Renal cortex interstitium (tissue), 15 donors: ENCODE results near the gene FGF13. TPM values are rescaled to one million over a fixed set of nuclear protein-coding genes. Genes with fewer than 3 reads are reported as not detected.

ENCODE experiments used
- DNase-seq, 11 donors: peaks; one replicate each; pipeline ENCODE4 v3.0.0-alpha.2; 2013; ENCODE audit warnings: low read depth in 9 of 11, low spot score in 4 of 11; ENCODE audit errors: extremely low read depth in 1 of 11
- long read RNA-seq, 16 experiments: transcript quantifications; one replicate each; lab custom pipeline, GENCODE V29; 2026
- polyA plus RNA-seq, 3 donors: library from polyadenylated mRNA; unstranded; fragments of 120-200 nt; gene quantifications; one replicate each; pipeline ENCODE4 v1.2.1, GENCODE V29; 2013; ENCODE audit not compliant: insufficient read length in 3 of 3

Gene FGF13
- 10 to 100 TPM; 24.4 to 27.9 (median 25.9) TPM for polyA plus RNA-seq
- long read RNA-seq, donor 1, full-length matches to known transcripts, result 1 of 1 reads
- long read RNA-seq, donor 1, partial matches to known transcripts, result 0 of 1 reads
- long read RNA-seq, donor 1, other reads (novel, unspliced or antisense), result 0 of 1 reads
- long read RNA-seq, donor 2, full-length matches to known transcripts, result 1 of 1 reads
- long read RNA-seq, donor 2, partial matches to known transcripts, result 0 of 1 reads
- long read RNA-seq, donor 2, other reads (novel, unspliced or antisense), result 0 of 1 reads
- long read RNA-seq, donor 3, full-length matches to known transcripts, result 3 of 3 reads
- long read RNA-seq, donor 3, partial matches to known transcripts, result 0 of 3 reads
- long read RNA-seq, donor 3, other reads (novel, unspliced or antisense), result 0 of 3 reads
- long read RNA-seq, donor 4, full-length matches to known transcripts, result 2 of 2 reads
- long read RNA-seq, donor 4, partial matches to known transcripts, result 0 of 2 reads
- long read RNA-seq, donor 4, other reads (novel, unspliced or antisense), result 0 of 2 reads
- long read RNA-seq, donor 5, full-length matches to known transcripts, result 6 of 26 reads
- long read RNA-seq, donor 5, partial matches to known transcripts, result 20 of 26 reads
- long read RNA-seq, donor 5, other reads (novel, unspliced or antisense), result 0 of 26 reads
- long read RNA-seq, donor 6, full-length matches to known transcripts, result 2 of 7 reads
- long read RNA-seq, donor 6, partial matches to known transcripts, result 5 of 7 reads
- long read RNA-seq, donor 6, other reads (novel, unspliced or antisense), result 0 of 7 reads
- long read RNA-seq, donor 7, full-length matches to known transcripts, result 3 of 3 reads
- long read RNA-seq, donor 7, partial matches to known transcripts, result 0 of 3 reads
- long read RNA-seq, donor 7, other reads (novel, unspliced or antisense), result 0 of 3 reads
- long read RNA-seq, donor 8, full-length matches to known transcripts, result 2 of 8 reads
- long read RNA-seq, donor 8, partial matches to known transcripts, result 6 of 8 reads
- long read RNA-seq, donor 8, other reads (novel, unspliced or antisense), result 0 of 8 reads
- long read RNA-seq, donor 9, result 0 reads
- long read RNA-seq, donor 10, full-length matches to known transcripts, result 1 of 6 reads
- long read RNA-seq, donor 10, partial matches to known transcripts, result 5 of 6 reads
- long read RNA-seq, donor 10, other reads (novel, unspliced or antisense), result 0 of 6 reads
- long read RNA-seq, donor 11, result 0 reads
- long read RNA-seq, donor 12, result 0 reads
- long read RNA-seq, donor 13, full-length matches to known transcripts, result 4 of 16 reads
- long read RNA-seq, donor 13, partial matches to known transcripts, result 12 of 16 reads
- long read RNA-seq, donor 13, other reads (novel, unspliced or antisense), result 0 of 16 reads
- long read RNA-seq, donor 14, full-length matches to known transcripts, result 2 of 2 reads
- long read RNA-seq, donor 14, partial matches to known transcripts, result 0 of 2 reads
- long read RNA-seq, donor 14, other reads (novel, unspliced or antisense), result 0 of 2 reads
- long read RNA-seq, donor 15, full-length matches to known transcripts, result 2 of 2 reads
- long read RNA-seq, donor 15, partial matches to known transcripts, result 0 of 2 reads
- long read RNA-seq, donor 15, other reads (novel, unspliced or antisense), result 0 of 2 reads
- long read RNA-seq, donor 16, full-length matches to known transcripts, result 6 of 12 reads
- long read RNA-seq, donor 16, partial matches to known transcripts, result 6 of 12 reads
- long read RNA-seq, donor 16, other reads (novel, unspliced or antisense), result 0 of 12 reads

DNA sequence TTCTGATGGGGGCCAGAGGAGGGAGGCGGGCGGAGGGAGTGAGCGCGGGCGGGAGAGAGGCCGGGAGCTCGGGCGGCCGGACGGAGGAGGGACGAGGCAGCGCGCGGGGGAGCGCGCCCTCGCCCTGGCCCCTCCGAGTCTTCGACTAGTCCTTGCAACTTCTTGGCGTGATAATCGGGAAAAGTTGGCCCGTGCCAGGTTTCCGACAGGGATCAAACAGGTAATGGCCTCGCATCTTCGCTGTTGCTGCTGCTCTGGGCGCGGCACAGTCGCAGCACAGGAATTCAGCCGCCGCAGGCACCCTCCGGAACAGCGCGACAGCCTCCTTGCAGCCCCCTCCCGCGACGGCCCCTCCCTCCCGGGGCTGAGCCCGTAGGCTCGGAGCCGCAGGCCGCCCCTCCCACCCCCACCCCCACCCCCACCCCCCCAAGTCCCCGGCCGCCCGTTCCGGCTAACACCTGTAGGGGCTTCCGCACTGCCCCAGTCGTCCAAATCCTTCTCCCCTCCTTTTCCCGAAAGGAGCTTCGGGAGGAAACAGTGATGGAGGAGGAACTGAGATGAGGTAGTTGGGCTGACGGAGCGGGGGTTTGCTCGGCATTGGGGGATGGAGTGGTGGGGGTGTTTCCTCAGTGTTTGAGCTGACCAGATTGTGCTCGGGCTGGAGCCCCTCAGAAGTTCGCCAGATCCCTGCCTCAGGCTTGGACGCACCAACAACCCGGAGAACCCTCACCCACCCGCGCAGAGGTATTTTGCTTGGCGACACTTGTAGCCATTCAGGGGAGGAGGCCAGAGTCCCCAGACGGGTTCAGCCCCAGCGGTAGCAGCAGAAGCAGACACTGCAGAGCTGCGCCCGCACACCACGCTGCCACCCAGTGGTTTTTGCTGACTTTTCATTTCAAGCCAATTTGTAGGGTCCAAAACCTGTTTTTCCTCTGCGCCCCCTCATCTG lies at the start of gene FGF13:
FGF13 (minus strand) TSS at position 319 of the 949 bp plus-strand sequence. CDS start 714 bp downstream, outside the sequence.
- peak in 5 of 11 donors; percentile 17 to 37 (median 24) for DNase-seq

DNA sequence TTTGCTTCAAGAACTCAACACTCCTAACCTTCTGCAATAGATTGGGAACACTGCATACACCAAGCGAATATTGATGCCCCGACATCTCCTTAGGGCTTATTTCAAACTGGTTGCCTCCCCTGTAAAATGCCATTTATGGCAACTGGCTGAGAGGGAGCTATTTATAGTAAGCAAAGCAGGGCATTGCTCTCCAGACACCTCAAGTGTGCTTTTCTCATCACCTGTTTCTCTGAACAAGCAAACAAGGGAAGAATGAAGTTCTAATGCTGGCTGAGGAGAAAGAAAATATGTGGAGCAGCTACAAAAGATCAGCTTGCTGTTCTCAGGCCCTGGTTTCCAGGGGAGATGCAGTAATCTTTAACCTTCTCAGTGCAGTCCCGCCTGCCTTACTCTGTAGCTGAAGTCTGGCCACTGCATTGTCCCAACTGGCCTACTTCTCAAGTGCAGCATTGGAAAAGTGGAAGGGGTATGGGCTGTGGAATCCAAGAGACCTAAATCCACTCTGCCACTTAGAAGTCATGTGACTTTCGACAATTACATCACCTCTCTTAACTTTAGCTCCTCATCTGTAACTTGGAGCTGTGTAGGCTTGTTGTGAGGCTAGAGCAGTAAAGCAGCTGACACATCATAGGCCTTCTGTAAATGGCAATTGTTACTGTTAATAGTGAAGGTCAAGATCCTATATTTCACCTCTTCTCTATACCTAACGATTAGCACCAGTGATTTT lies 47.9 kb upstream of the FGF13 start:
- DNase-seq, result no peak

DNA sequence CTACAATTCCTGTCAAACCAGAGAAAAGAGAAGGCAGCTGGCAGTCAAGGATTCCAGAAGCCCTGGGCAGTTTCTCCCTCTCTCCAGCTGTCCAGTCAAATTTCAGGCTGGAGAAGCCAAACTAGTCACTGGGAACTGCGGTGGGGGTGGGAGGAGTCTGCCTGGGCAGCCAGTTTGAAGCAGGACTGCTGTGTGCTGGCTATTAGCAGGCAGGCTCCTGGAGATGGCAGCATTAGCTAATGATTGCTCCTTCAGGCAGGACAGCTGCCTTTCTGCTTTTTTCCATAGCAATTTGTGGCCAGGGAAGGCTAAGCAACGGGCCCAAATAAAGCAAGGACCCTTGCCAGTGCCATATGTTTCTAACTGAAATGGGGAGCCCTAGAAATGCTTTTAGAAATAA lies 44.7 kb upstream of the FGF13 start:
- DNase-seq, result peak in 8 of 11 donors; percentile 4 to 40 (median 28)

DNA sequence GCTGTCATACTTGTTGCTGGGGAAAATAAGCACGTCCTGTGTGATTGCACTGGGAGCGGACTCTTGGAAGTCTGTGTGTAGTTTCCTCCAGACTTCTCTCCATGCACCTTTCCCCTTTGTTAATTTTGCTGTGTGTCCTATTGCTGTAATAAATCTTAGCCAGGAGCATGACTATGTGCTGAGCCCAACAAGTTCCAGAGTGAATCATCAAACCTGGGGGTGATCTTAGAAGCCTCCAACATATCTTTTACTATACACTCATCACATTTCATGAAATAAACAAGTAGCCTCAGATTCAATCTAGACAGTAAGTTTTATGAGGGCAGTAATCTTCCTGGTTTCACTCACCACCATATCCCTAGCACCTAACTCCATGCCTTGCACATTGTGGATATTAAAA lies 43.3 kb upstream of the FGF13 start:
- no peak for DNase-seq

DNA sequence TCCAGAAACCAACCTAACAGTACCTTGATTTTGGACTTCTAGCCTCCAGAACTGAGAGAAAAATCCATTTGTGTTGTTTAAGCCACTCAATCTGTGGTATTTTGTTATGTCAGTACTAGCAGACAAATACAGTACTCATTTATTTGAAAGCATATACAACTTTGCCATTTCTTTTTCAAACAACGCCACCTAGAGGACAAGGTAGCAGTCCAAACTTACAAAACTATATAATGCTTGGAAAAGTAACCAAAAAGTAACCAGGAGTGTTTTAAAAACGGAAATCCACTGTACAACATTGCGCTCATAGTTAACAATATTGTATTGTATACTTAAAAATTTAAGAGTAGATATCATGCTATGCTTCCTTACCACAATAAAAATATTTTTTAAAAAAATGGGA lies 37.0 kb upstream of the FGF13 start:
- DNase-seq, result peak in 2 of 11 donors; percentile 1 to 8

- peak; percentile 9 to 48 (median 34) for DNase-seq
Measured at GRCh38 chrX:138745196-138745595, 33.7 kb upstream of the FGF13 start.

- no peak for DNase-seq
Measured at GRCh38 chrX:138742217-138742616, 30.7 kb upstream of the FGF13 start.

DNA sequence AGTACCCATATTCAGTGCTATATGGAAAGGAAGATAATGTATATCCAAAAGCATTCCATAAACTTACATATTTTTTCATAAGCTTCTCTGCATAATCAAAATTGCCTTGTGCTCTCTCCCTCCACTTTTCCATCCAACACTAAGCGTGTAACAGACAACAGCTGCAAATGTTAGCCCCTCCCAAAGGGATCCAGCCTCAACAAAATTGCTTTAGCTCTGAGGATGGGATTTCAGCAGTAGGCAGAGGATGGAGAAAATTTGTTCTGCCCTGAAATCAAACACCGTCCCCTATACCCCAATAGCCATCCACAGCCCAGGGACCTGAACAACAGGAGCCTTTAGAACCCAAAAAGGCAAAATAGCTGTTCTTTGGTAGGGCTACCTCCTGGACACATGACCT lies 28.8 kb upstream of the FGF13 start:
- DNase-seq, result no peak

DNA sequence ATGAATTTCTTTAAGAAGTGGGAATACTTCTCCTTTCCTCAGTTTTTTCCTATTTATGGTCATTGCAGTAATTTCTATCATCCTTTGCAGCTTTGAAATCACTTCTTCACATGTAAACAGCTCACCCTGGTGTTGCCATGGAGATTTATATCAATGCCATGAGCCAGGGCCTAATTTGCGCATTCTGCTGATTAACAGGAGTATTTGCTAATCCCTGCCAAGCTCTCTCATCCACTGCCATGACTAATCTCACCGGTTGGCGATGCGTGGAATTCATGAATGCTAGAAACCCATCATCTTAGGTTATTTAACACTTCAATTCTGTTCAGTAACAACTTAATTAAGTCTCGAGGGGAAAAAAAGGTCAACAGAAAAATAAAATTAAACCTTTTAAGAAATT lies 11.8 kb upstream of the FGF13 start:
- no peak for DNase-seq

DNA sequence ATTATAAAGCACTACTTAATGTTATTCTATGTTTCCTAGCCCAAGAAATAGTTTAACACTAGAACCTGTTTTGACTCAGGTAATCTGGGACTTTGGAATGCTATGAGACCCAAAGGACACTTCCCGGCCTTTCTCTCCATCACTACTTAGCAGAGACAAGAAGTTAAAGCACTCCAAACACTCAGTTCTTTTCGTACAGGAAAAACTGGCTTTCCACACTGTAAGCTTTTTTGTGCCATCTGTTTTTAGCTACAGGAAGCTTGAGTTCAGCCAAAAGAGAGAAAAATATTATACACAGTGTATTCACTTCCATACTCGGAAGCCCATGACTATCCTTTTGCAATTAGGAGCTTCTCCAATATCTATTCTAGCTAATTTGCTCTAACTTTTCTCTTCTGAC lies 7.9 kb upstream of the FGF13 start:
- DNase-seq, result no peak

DNA sequence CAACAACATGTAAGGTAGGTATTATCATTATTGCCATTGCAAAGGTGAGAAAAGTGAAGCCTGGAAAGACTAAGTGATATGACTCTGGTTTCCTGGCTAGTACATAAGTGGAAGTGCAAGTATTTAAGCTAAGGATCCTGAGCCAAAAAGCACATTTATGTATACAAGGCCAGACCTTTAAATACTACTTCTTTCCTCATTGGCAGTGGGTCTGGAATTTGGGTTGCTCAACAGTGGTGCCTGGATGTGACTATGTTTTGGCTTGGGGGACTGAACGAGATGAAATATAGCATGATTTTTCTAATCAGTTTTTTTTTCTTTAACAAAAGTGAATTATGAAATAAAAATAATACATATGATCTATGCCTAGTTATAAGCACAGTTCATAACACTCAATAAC lies 7.4 kb upstream of the FGF13 start:
- no peak for DNase-seq

- peak in 3 of 11 donors; percentile 4 to 18 (median 5) for DNase-seq
Measured at GRCh38 chrX:138710866-138711341, 613 bp downstream of the FGF13 start.

DNA sequence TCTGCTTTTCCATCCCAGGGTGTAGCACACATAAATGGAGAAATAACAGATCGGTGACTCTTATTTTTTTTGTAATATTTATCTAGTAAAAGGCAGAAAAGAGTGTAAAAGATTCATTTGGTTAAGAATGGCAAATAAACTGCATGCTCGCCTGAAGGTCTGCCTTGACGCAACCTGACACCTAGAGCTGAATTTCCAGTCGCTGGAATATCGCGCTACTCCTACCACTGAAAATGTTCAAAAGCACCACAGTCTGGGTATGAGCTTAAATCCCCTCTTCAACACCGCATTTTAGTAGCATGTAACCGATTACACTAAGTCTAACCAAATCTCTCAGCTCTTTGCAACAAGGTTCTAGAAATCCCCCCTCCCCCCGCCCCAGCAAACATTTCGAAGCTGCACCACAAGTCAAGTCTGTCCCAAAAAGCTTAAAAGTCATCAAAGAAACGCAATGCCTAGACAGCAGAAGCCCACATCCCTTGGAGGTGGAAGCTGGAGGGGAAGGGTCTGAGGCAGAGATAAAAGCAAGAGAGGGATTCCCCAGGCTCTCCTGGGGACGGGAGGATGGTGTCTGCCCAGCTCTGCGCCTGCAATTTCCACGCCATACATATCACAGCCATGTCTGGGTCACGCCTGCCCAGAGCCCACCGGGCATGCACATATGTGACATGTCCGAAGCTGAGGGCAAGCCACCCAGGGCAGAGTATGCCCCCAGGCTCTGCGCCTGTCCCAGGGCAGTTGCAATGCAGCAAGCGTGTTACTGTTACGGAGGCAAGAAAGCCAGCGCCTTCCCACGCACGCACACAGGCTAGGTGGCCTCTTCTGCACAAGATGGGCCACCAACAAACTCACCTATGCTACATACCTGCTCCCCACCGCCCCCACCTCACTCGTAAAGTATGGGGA lies 1.4 kb downstream of the FGF13 start:
- DNase-seq, result peak in 2 of 11 donors; percentile 5 to 8

DNA sequence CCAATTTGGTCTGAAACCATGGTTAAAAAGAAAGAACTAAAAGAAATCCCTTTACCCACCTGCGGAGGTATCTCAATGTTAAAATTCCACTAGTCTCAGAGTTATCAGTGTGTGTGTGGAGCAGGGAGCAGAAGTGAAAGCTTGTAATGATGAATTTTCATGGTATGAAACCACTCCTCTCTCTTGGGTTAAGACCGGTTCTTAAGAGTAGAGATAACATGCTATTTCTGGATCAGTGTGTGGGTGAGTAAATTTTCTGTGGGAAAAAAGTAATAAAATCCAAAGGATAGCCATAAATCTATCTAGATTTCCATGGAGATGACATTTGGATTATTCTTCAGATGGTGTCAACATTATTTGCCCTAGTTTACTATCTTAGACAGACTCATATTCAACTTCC lies 3.2 kb downstream of the FGF13 start:
- DNase-seq, result no peak

DNA sequence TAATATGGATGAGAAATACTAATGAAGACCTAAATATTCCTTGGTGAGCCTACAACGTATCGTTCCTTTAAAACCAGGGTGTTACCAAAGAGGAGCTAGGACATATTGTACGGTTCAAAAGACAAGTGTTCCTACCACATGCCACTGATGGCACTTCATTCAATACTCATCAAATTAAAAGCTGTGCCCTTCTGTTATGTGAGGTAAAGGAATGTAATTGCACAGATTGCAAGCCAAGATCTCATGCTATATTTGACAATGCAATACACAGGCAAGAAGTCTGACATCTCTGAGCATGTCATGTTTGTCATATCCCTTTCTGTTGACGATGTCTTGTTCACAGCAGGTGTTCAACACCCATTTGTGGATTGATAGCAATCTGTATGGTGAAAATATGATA lies 6.9 kb downstream of the FGF13 start:
- DNase-seq, result no peak
